SK-N-MC (cell line): Measurements from ENCODE around the gene POGZ.

ENCODE experiments used
- EZH2 ChIP-seq: fragments of 200-600 bp; sonication (generic); IDR thresholded peaks from one replicate; pipeline ENCODE4 v1.6.1; 2017; ENCODE audit warnings: antibody characterized with exemption
- POLR2AphosphoS5 ChIP-seq: IDR thresholded peaks from 2 replicates; pipeline ENCODE4 v1.6.1; 2012; ENCODE audit warnings: mild to moderate bottlenecking, low read depth, low read length, borderline replicate concordance

GRCh38 chr1:151502035-151502700, 42.9 kb upstream of the POGZ start:
- TF ChIP-seq POLR2AphosphoS5 (no peak), EZH2 (no peak)
